HepG2 (cell line): ENCODE data around the gene ARPC1A. TPM values are rescaled to one million over a fixed set of nuclear protein-coding genes. Genes with fewer than 3 reads are reported as not detected.

Source experiments
- BORCS8-MEF2B ChIP-seq: sonication (generic); formaldehyde crosslinking; IDR thresholded peaks from 2 replicates; pipeline ENCODE4 v1.8.0; 2022; ENCODE audit warnings: mild to moderate bottlenecking, missing genetic modification reagents
- CSRNP1 ChIP-seq: sonication (generic); formaldehyde crosslinking; IDR thresholded peaks from 2 replicates; pipeline ENCODE4 v1.8.1; 2023; ENCODE audit warnings: mild to moderate bottlenecking, missing genetic modification reagents
- ELF1 ChIP-seq: sonication (generic); formaldehyde crosslinking; IDR thresholded peaks from 2 replicates; pipeline ENCODE4 v1.4.0; 2020; ENCODE audit warnings: missing genetic modification reagents
- FOXP4 ChIP-seq: sonication (generic); formaldehyde crosslinking; IDR thresholded peaks from 2 replicates; pipeline ENCODE4 v1.4.0; 2020; ENCODE audit warnings: missing genetic modification reagents
- GTF2F1 ChIP-seq: fragments of 150-350 bp; IDR thresholded peaks from 2 replicates; pipeline ENCODE4 v1.6.1; 2014; ENCODE audit warnings: low read length
- KDM5A ChIP-seq: fragments of 200-600 bp; sonication (generic); IDR thresholded peaks from 2 replicates; pipeline ENCODE4 v1.7.0; 2018; ENCODE audit warnings: antibody characterized with exemption, mild to moderate bottlenecking, low read length, borderline replicate concordance
- MXD3 ChIP-seq: IDR thresholded peaks from 2 replicates; pipeline ENCODE4 v1.6.1; 2016; ENCODE audit warnings: mild to moderate bottlenecking, missing biosample characterization, missing genetic modification reagents
- NCOA5 ChIP-seq: sonication (generic); formaldehyde crosslinking; IDR thresholded peaks from 2 replicates; pipeline ENCODE4 v1.4.0; 2020; ENCODE audit warnings: missing genetic modification reagents
- NRL ChIP-seq: sonication (generic); formaldehyde crosslinking; IDR thresholded peaks from 2 replicates; pipeline ENCODE4 v1.5.0; 2020; ENCODE audit warnings: missing genetic modification reagents, mild to moderate bottlenecking, moderate library complexity, borderline replicate concordance
- RBM22 ChIP-seq: fragments of 200-400 bp; formaldehyde crosslinking; optimal IDR thresholded peaks from 2 replicates; pipeline ENCODE3; 2017; ENCODE audit warnings: mild to moderate bottlenecking, low read length, moderate library complexity
- TBP ChIP-seq: sonication (generic); formaldehyde crosslinking; IDR thresholded peaks from 2 replicates; pipeline ENCODE4 v1.5.0; 2020; ENCODE audit warnings: missing genetic modification reagents
- YEATS4 ChIP-seq: sonication (generic); formaldehyde crosslinking; IDR thresholded peaks from 2 replicates; pipeline ENCODE4 v1.4.0; 2020; ENCODE audit warnings: missing genetic modification reagents, borderline replicate concordance
- ZC3H13 ChIP-seq: sonication (generic); formaldehyde crosslinking; IDR thresholded peaks from 2 replicates; pipeline ENCODE4 v1.8.1; 2023; ENCODE audit warnings: mild to moderate bottlenecking, missing genetic modification reagents, moderate library complexity
- ZNF12 ChIP-seq: sonication (generic); formaldehyde crosslinking; IDR thresholded peaks from 2 replicates; pipeline ENCODE4 v1.5.0; 2020; ENCODE audit warnings: missing genetic modification reagents
- ZNF687 ChIP-seq: sonication (generic); formaldehyde crosslinking; IDR thresholded peaks from 2 replicates; pipeline ENCODE4 v1.5.1; 2020; ENCODE audit warnings: mild to moderate bottlenecking, missing genetic modification reagents, moderate library complexity
- ZSCAN21 ChIP-seq: sonication (generic); formaldehyde crosslinking; IDR thresholded peaks from 2 replicates; pipeline ENCODE4 v1.8.0; 2022; ENCODE audit warnings: mild to moderate bottlenecking, missing genetic modification reagents, moderate library complexity, borderline replicate concordance
- polyA plus RNA-seq, 8 experiments: library from polyadenylated mRNA; depleted of rRNA in 3 of 8; stranded (reverse) in 7 of 8; unstranded in 1 of 8; fragments of >200 nt; fragmentation: Illumina TruSeq in 4 of 8; extraction: Trizol in 4 of 8; gene quantifications; 2 replicates each; pipeline versions ENCODE4 v1.2.1 to v1.2.3, GENCODE V29; 2011 to 2016; ENCODE audit warnings: low read depth in 4 of 8, missing spikeins in 1 of 8, mixed read lengths in 1 of 8; ENCODE audit not compliant: insufficient read depth in 1 of 8
- total RNA-seq, 5 experiments: library from RNA; depleted of rRNA; stranded (reverse); fragments of >200 nt; fragmentation: Illumina TruSeq; extraction: Trizol; gene quantifications; 2 replicates each; pipeline ENCODE4 v1.2.3, GENCODE V29; 2016; ENCODE audit warnings: low read depth in 1 of 5
- TF ChIP-seq, protein P1 (sequence below): sonication (generic); formaldehyde crosslinking; IDR thresholded peaks from 2 replicates; pipeline ENCODE4 v1.4.0; 2020; ENCODE audit warnings: mild to moderate bottlenecking, missing genetic modification reagents
- TF ChIP-seq, protein P2 (sequence below): sonication (generic); formaldehyde crosslinking; IDR thresholded peaks from 2 replicates; pipeline ENCODE4 v1.4.0; 2020; ENCODE audit warnings: missing genetic modification reagents

The ARPC1A gene
- total and polyA plus RNA-seq, 2 of the 13 experiments (the other 11 are each of a cell fraction or from before 2014, with no cell fraction given) = 44.3 to 88.5 TPM

DNA sequence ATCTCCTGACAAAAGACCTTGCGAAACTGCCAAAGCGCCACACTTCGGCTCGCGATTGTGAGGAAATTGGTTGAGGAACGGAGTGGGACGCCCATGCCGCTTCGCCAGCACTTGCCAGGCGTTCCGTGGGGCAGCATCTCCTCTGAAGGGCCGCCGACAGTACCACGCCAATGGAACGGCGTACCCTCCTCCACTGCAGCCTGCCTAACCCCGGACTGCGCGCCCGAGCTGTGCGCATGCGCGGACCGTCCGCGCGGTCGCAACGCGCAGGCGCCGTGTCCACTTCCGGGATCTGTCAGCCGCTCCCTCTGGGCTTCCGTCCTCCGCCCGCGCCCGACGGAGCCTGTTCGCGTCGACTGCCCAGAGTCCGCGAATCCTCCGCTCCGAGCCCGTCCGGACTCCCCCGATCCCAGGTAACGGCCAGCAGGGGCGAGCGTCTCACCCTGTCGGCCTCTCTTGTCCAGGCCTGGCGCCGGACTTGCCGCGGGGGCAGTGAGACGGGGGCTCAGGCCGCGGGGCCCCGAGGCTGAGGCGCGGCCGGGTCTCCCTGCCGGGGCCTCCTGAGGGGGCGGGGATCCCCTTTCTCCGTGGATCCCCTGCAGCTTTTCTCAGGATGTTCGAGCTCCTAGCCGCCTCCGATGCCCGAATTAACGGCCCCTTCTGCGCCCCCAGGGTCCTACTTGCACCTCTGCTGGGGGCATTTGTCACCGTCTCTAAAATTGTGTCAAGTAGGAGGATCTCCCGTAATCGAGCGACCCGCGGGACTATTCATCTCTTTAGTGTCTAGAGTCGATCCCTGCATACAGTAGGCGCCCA is at the start of gene ARPC1A (continued):
- TF ChIP-seq ZNF12 (CRISPR knock-in tag) = no peak
- no peak for TF ChIP-seq BORCS8-MEF2B (CRISPR knock-in tag)
- 0 out of 2 replicates have a peak, but pooled peaks have one; percentile 37 for TF ChIP-seq ZC3H13
- TF ChIP-seq CSRNP1 = no peak; the same call in 1 of the 2 replicates
- TF ChIP-seq YEATS4 (CRISPR knock-in tag) = peak; percentile 95
- TF ChIP-seq, protein P1, sequence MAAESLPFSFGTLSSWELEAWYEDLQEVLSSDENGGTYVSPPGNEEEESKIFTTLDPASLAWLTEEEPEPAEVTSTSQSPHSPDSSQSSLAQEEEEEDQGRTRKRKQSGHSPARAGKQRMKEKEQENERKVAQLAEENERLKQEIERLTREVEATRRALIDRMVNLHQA = no peak
- TF ChIP-seq, protein P2, sequence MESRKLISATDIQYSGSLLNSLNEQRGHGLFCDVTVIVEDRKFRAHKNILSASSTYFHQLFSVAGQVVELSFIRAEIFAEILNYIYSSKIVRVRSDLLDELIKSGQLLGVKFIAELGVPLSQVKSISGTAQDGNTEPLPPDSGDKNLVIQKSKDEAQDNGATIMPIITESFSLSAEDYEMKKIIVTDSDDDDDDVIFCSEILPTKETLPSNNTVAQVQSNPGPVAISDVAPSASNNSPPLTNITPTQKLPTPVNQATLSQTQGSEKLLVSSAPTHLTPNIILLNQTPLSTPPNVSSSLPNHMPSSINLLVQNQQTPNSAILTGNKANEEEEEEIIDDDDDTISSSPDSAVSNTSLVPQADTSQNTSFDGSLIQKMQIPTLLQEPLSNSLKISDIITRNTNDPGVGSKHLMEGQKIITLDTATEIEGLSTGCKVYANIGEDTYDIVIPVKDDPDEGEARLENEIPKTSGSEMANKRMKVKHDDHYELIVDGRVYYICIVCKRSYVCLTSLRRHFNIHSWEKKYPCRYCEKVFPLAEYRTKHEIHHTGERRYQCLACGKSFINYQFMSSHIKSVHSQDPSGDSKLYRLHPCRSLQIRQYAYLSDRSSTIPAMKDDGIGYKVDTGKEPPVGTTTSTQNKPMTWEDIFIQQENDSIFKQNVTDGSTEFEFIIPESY (CRISPR knock-in tag) = no peak; the same call in none of the 2 replicates
- TF ChIP-seq ZNF687 = peak; percentile 95
- peak; percentile 19; the same call in 1 of the 2 replicates for TF ChIP-seq ZSCAN21 (CRISPR knock-in tag)
- TF ChIP-seq NRL (CRISPR knock-in tag) = peak; percentile 88; the same call in 1 of the 2 replicates
- TF ChIP-seq FOXP4 (CRISPR knock-in tag) = peak; percentile 23; the same call in 1 of the 2 replicates
- TF ChIP-seq RBM22 = peak; percentile 47
- no peak for TF ChIP-seq GTF2F1
- TF ChIP-seq NCOA5 (CRISPR knock-in tag) = no peak
- TF ChIP-seq KDM5A = peak; percentile 66; the same call in 1 of the 2 replicates
- TF ChIP-seq TBP (CRISPR knock-in tag) = no peak
- peak; percentile 99 for TF ChIP-seq ELF1 (CRISPR knock-in tag)
- TF ChIP-seq MXD3 = peak; percentile 85
